ENCODE results near the gene WDTC1.
A peak's percentile ranks its signal among the peaks of the same experiment; 100 is the strongest.

Gene WDTC1

GRCh38 chr1:27302612-27303011 lies 68.2 kb downstream of the WDTC1 start:
- DNase-seq: no peak

GRCh38 chr1:27303509-27303908 lies 69.1 kb downstream of the WDTC1 start:
- DNase-seq: no peak

- no peak for DNase-seq
Measured at GRCh38 chr1:27306071-27306470, 71.6 kb downstream of the WDTC1 start.

GRCh38 chr1:27306892-27307761 lies 72.7 kb downstream of the WDTC1 start:
- no peak for DNase-seq

- DNase-seq: no peak
Measured at GRCh38 chr1:27307874-27308598, 73.6 kb downstream of the WDTC1 start.

- no peak for DNase-seq
Measured at GRCh38 chr1:27314169-27314568, 79.7 kb downstream of the WDTC1 start.

- no peak for DNase-seq
Measured at GRCh38 chr1:27314737-27315136, 80.3 kb downstream of the WDTC1 start.

GRCh38 chr1:27316860-27317259 lies 82.4 kb downstream of the WDTC1 start:
- DNase-seq: no peak

GRCh38 chr1:27318136-27318535 lies 83.7 kb downstream of the WDTC1 start:
- no peak for DNase-seq

- no peak for DNase-seq
Measured at GRCh38 chr1:27318596-27318995, 84.2 kb downstream of the WDTC1 start.

- DNase-seq: peak; percentile 95 to 99 (median 96)
Measured at GRCh38 chr1:27321813-27322568, 87.6 kb downstream of the WDTC1 start, which contains the start of gene TMEM222. TSS of gene TMEM222 (plus strand) at chr1:27322163. CDS start at chr1:27322198, 35 bp downstream.

GRCh38 chr1:27322569-27323240 lies 88.3 kb downstream of the WDTC1 start:
- DNase-seq: peak in 1 of 5 donors; percentile 13

GRCh38 chr1:27325286-27325685 lies 90.9 kb downstream of the WDTC1 start:
- no peak for DNase-seq

- no peak for DNase-seq
Measured at GRCh38 chr1:27327964-27328363, 93.5 kb downstream of the WDTC1 start.

GRCh38 chr1:27330786-27331185 lies 96.4 kb downstream of the WDTC1 start:
- DNase-seq: no peak

GRCh38 chr1:27331426-27331825 lies 97.0 kb downstream of the WDTC1 start:
- DNase-seq: no peak

GRCh38 chr1:27331922-27332321 lies 97.5 kb downstream of the WDTC1 start:
- no peak for DNase-seq

- DNase-seq: peak in 3 of 5 donors; percentile 41 to 52 (median 50)
Measured at GRCh38 chr1:27332536-27333281, 98.3 kb downstream of the WDTC1 start.

GRCh38 chr1:27333717-27334279 lies 99.4 kb downstream of the WDTC1 start:
- DNase-seq: no peak

GRCh38 chr1:27335506-27336422 lies 101.3 kb downstream of the WDTC1 start:
- no peak for DNase-seq

Data from T-helper 1 cell (primary cell).